ENCODE results near the gene ITPRID1.

The ITPRID1 gene

DNA sequence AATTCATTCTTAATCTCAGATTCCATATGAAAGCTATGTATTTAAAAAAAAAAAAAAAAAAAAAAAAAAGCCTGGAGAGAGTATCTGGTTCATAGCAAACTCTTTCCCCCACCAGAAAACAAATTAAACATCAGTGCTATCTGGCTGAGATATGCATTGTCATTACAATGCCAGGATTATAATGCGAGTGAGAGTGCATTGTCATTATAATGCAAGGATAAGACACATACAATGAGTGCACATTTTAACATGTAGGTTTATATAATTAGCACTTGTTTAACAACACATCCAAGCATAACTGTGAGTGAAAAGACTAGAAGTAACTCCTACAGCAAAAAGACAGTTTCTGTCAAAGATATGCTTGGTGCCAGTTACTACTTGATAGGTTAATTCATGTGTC lies 48.1 kb downstream of the ITPRID1 start:
- no peak for TF ChIP-seq CTCF (IDR thresholded peaks at IDR 0.05; ENCODE audit: insufficient read depth, low read depth, low read length, missing control alignments)
- DNase-seq (ENCODE audit: low read depth): no peak
- no peak overlapping the region for H3K4me3 ChIP-seq (ENCODE audit: low read length)

DNA sequence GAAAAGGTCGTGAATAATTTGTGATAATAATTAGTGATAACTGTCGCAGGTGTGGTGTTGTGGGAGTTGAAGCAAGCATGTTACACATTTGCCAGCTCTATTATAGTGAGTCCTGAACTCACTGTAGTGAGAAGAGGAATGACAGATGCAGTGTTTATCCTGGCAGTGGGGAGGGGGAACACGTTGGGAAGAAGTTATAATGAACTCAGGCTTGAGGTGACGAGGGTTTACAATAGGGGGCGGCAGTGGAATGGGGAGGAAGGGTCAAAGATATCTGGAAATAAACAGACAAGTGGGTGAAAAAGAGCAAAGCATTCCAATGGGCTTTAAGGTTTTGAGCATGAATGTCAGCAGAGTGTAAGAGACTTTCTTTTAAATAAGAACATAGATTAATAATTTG lies 49.6 kb downstream of the ITPRID1 start:
- DNase-seq (ENCODE audit: low read depth): no peak
- no peak overlapping the region for H3K4me3 ChIP-seq (ENCODE audit: low read length)
- TF ChIP-seq CTCF (IDR thresholded peaks at IDR 0.05; ENCODE audit: insufficient read depth, low read depth, low read length, missing control alignments): no peak

DNA sequence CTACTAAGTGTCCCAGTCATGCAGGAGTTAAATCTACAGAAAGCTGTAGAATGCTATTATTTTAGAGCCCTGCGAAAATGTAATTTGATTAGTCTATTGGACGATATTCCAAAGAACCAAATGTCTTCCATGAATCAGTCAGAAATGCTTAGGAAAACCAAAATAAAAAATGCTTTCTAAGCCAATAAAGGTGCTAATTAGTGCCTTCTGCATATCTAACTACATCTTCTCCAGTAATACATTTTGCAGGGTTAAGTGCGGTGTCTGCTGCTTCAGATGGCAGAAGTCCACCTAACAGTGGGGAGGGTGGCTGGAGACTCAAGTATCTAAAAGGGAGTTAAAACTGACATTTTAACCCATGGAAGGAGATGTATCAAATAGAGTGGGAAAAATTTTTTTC lies 50.1 kb downstream of the ITPRID1 start:
- no peak for DNase-seq (ENCODE audit: low read depth)
- TF ChIP-seq CTCF (IDR thresholded peaks at IDR 0.05; ENCODE audit: insufficient read depth, low read depth, low read length, missing control alignments): no peak
- H3K4me3 ChIP-seq (ENCODE audit: low read length): no peak overlapping the region

- no peak for TF ChIP-seq CTCF (IDR thresholded peaks at IDR 0.05; ENCODE audit: insufficient read depth, low read depth, low read length, missing control alignments)
- H3K4me3 ChIP-seq (ENCODE audit: low read length): no peak overlapping the region
- no peak for DNase-seq (ENCODE audit: low read depth)
Observed at GRCh38 chr7:31564661-31565060, 50.8 kb downstream of the ITPRID1 start.

GRCh38 chr7:31569528-31569927 lies 55.6 kb downstream of the ITPRID1 start:
- no peak for TF ChIP-seq CTCF (IDR thresholded peaks at IDR 0.05; ENCODE audit: insufficient read depth, low read depth, low read length, missing control alignments)
- no peak for DNase-seq (ENCODE audit: low read depth)
- H3K4me3 ChIP-seq (ENCODE audit: low read length): no peak overlapping the region

- TF ChIP-seq CTCF (IDR thresholded peaks at IDR 0.05; ENCODE audit: insufficient read depth, low read depth, low read length, missing control alignments): no peak
- no peak overlapping the region for H3K4me3 ChIP-seq (ENCODE audit: low read length)
- no peak for DNase-seq (ENCODE audit: low read depth)
Observed at GRCh38 chr7:31583526-31583925, 69.6 kb downstream of the ITPRID1 start.

- no peak overlapping the region for H3K4me3 ChIP-seq (ENCODE audit: low read length)
- no peak for TF ChIP-seq CTCF (IDR thresholded peaks at IDR 0.05; ENCODE audit: insufficient read depth, low read depth, low read length, missing control alignments)
- no peak for DNase-seq (ENCODE audit: low read depth)
Observed at GRCh38 chr7:31583942-31584341, 70.1 kb downstream of the ITPRID1 start.
